Left cardiac atrium (tissue), 4 donors: ENCODE measurements around the gene VIT. TPM values are rescaled to one million over a fixed set of nuclear protein-coding genes. Genes with fewer than 3 reads are reported as not detected.

Experiments used
- ATAC-seq, 2 donors: fragments of 200-7000 bp; cut with Tn5 transposase; one replicate each; pipeline ENCODE4 v1.9.1; 2020; ENCODE audit warnings: mild to moderate bottlenecking in 2 of 2, moderate library complexity in 2 of 2
- DNase-seq: peaks from one replicate; pipeline ENCODE4 v3.0.0-alpha.2; 2020
- intact Hi-C, 2 donors: fragments of 100-400 bp; cut with DNase I; formaldehyde crosslinking; loops; one replicate each; pipeline versions ENCODE4 v1.14.1 to v1.15.1; 2022 to 2023
- total RNA-seq, 2 donors: library from RNA; stranded (reverse); fragmentation: NEBNext Ultra II Directional; extraction: Animal tissue kit (Norgen Biotek cat#: 25700); gene quantifications; one replicate each; pipeline ENCODE4 v1.2.1, GENCODE V29; 2021
- donor health status: DM: no; HTN: yes; CAD: no.
- donor health status: DM: no; HTN: yes; CAD: no; lungs with severe emphysema.
- donor health status: DM: yes; HTN: yes; CAD: no.
- donor health status: Dilated cardiomyopathy.

Gene VIT
- total RNA-seq, 2 donors from 2014 or later, result 12.4 to 23.7 TPM

DNA sequence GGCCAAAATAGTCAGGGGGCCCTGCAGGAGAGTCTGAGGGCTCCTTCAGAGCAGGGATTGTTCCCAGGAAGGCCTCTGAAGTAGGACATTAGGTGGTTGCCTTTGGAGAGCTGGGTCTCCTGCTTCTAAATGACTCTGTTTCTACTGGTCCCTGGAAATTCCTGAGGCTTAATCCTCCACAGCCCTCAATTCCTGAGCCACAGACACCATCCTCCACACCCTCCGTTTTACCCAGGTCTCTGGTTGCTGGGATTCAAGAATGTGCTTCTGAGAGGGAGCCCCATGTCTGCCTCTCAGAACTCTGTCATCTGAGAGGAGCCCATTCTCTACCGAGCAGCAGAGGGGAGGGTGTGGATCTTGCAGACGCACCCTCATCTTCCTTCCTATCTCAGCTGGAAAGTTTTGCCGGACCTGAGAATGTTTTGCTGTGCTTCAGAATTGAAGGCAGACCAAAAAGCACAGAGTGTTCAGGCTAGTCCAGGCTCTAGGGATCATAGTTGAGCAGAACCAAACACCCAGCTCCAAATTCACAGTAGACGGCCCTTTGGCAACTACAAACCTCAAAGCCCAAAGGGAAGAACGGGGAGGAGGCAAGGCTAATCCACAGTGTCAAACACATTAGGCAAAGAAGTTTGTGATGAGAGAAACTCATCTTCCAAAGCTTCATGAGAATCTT, 8.1 kb downstream of the VIT start:
- intact Hi-C loops, result no loop called here
- ATAC-seq, result peak; percentile 48 to 78
- DNase-seq, result no peak

DNA sequence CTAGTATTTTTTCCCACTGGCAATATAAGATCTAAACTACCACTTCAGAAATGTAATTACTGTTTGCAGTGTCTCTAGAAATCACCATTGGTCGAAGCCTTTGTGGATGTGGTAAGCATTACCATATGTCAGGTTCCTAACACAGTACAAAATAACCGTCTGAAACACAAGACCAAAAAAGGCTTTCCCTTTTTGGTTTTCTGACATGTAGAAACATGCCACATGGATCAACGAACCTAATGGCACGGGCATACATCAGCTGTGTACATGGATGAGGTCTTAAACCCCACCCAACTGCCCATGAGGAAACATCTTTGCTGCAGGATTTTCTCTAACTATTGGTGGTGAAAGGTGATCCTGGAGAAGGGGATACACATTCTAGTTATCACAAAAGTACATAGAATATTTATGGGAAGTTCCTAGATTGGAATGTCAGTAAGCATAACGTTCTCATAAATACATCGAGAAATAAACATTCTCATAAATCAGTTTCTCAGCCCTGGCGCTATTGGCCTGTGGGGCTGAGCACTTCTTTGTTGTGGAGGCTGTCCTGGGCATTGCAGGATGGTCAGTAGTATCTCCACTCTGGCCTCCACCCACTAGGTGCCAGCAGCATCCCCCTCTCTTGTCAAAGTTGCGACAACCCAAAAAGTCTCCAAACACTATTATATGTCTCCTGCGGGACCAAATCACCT, 9.0 kb downstream of the VIT start:
- DNase-seq, result no peak
- ATAC-seq, result no peak
- intact Hi-C loops, result no loop called here

DNA sequence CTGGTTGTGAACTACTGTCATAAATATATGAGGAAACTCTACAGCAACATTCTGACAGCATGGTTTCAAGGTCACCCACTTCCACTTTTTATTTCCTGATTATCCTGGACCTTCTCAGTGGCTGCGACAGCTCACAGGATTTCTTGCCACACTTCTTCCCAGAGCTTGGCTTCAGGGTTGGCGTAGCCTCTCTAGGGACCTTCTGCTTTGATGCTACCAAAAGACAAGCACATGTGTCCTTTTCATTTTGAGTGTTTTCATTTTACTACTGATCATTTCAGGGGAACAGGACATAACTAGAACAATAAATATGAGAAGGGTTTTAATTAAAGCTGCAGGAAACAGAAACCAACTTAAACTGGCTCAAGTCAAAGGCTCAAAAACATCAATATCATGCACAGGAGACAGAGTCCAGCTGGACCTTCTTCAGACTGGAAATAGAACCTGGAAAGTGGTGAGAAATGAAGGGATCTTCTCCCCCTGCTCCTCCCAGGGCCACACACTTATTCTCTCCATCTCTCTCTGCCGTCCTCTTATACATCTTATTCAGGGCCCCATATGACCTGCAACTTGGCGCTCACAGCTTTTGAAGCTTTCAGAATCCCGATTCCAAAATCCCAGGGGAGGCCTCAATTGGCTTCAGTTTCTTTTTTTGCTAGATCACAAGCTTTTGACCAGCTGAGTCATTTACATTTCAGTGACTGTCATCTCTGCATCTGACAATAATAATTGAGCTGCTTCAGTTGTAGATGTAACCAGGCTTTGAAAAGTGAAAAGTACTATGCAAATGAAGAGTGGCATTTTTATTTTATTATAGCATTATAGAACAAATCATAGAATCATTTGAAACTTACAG, 9.7 kb downstream of the VIT start:
- no peak for DNase-seq
- intact Hi-C loops, result no loop called here
- no peak for ATAC-seq

DNA sequence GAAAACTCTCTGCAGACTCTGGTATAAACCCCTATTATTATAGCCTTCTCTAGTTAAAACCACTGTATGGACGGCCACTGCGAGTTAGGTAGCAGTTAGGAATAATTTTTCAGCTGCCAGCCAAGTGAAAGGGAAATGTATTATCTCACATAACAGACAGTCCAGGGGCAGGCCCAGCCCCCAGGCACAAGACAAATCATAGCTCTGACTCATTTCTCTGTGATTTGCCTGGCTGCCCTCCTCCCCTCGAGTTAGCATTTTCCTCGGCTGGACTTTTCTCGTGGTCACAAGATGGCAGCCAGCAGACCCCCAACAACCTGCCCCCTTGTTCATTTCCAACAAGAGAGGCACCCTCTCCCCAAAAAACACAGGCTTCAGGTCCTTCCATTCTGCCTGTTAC, 10.5 kb downstream of the VIT start:
- intact Hi-C loops, result no loop called here
- DNase-seq (no peak), ATAC-seq (peak in 1 of 2 donors; percentile 55)

DNA sequence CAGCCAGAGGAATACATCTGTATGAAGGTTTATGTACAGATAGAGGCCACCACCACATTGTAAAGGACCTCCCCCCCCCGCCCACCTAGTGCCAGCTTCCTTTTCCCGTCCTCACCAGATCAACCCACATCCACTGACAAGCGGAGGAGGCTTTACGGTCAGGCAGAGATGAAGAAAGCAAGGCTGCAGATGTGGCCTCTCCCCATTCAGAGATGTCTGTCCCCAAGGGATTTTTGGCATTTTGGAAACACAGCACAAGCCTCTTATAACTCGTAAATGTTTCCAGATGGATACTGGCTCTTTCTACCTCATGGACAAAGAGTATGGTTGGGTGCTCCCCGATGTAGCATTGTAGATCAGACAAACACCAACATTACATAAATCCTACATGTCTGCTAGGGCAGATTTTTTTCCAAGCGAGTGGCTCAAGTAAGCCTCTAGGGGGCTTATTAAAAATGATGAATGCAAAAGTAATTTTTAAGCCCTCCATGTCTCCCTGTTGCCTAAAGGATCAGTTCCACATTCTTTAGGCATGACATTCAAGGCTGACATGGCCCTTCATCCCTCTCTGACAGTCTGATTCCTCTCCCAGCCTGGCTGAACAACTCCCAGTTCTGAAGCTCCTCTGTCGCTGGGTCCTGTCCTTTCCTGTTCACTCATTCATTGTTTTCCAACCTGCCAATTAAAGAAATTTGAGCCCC, 11.7 kb downstream of the VIT start:
- DNase-seq, result no peak
- intact Hi-C loops, result no loop called here

DNA sequence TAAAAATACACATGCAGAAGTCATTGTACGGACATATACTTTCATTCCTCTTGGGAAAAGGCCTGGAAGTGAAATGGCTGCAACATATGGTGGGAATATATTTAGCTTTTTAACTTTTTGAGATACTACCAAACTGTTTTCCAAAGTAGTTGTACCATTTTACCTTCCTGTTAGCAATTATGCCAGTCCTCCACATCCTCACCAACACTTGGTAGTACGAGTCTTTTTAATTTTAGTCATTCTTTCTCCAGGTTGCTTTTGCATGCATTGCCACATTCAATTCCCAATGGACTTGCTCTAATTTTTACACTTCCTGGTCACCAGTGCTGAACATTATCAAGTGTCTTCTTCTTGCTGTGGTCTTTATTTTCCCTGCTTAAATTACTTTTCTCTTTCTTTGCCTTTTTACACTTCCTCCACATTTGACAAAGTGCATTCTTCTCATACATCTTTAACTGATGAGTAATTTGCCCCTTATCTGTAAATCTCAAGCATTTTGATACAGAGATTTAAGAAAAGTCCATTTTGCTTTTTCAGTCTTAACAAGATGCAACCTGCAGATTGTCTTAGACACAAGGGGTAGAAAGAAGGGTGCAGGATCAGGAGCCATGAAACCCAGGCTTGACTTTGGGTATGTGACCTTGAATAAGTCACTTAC, 14.5 kb downstream of the VIT start:
- no peak for DNase-seq
- intact Hi-C loops, result no loop called here
- ATAC-seq, result no peak

More for the DNA sequence above, 11.7 kb downstream of the VIT start:
- ATAC-seq, result peak; percentile 35 to 57

DNA sequence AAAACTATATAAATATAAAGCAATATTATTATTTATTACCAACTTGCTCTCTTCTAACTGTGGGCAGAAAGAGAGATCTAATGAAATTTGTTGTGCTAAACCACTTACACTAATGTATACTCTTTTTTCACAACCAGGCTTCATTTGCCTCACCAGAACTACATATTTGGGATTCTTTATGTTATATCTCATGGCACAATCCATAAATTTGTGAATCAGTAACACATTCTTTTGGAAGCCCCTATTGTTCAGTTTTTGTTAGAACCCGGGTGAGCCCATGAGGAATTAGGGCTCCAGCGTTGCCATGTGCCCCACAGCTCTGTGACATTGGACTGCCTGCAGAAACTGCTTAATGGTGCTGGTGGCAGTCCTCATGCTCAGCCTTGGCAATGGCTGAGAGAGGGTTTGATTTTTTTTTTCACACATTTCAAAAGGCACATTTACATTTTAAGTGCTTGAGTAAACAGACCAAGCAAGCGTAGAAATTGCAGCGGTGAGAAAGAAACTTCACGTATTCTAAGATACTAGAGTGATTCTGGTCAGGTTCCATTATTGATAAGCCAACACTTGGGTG, 15.3 kb downstream of the VIT start:
- intact Hi-C loops, result no loop called here
- DNase-seq (no peak), ATAC-seq (no peak)

GRCh38 chr2:36713310-36713709, 16.8 kb downstream of the VIT start:
- intact Hi-C loops, result no loop called here
- no peak for ATAC-seq

GRCh38 chr2:36716111-36716510, 19.6 kb downstream of the VIT start:
- ATAC-seq, result no peak
- no peak for DNase-seq
- intact Hi-C loops, result no loop called here

More at GRCh38 chr2:36713310-36713709, 16.8 kb downstream of the VIT start:
- DNase-seq, result no peak

DNA sequence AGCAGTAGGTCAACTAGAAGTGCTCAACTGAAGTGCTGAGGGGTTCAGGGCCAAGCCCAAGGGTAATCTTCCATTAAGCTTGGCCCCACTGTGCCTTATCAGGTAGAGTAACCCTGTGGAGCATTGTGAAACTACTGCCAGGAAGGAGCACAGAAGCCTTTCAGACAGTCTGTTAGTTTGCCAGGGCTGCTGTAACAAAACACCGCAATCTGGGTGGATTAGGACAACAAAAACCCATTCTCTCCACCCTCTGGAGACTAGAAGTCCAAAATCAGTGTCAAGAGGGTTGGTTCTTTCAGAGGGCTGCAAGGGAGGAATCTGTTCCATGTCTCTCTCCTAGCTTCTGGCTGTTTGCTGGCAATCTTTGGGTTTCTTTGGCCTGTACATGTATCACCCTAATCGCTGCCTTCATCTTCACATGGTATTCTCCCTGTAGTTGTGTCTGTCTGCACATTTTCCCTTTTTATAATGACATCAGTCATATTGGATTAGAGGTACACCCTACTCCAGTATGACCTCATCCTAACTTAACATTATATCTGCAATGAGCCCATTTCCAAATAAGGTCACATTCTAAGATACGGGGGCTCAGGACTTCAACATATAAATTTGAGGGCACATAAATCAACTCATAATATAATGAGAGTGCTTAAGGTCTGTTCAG, 21.2 kb downstream of the VIT start:
- DNase-seq, result no peak
- ATAC-seq, result no peak
- intact Hi-C loops, result no loop called here

DNA sequence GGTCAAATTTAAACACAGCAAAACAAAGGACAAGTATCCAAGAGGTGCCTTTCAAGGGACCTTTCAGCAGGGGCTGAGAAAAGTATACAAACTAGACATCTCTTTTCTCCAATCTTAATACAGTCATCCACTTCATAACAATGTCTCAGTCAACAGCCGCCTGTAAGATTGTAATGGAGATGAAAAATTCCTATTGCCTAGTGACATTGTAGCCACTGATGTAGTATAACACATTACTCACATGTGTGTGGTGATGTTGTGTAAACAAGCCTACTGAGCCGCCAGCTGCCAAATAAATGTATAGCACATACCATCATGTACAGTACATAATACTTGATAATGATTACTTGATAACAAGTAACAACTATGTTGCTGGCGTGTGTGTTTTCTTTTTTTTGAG, 31.0 kb downstream of the VIT start:
- no peak for DNase-seq
- intact Hi-C loops, result no loop called here
- no peak for ATAC-seq

DNA sequence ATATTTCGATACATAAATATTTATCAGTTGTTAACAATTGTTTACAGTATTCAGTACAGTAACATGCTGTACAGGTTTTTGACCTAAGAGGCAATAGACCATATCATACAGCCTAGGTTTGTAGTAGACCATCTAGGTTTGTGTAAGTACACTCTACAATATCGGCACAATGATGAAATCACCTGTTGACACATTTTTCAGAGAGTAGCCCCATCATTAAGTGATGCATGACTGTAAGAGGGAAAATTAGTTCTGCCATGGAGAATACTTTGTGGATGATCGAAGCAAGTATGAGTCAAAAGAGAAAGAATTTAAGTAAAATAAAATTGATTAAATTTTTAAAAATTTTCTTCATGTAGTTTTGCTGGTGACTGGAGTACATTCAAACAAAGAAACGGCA, 32.6 kb downstream of the VIT start:
- intact Hi-C loops, result no loop called here
- no peak for DNase-seq
- no peak for ATAC-seq

GRCh38 chr2:36731941-36732672, 35.6 kb downstream of the VIT start:
- DNase-seq, result no peak
- no peak for ATAC-seq

GRCh38 chr2:36732673-36733036, 36.1 kb downstream of the VIT start:
- DNase-seq (no peak), ATAC-seq (no peak)
- intact Hi-C loops, result no loop called here

More at GRCh38 chr2:36731941-36732672, 35.6 kb downstream of the VIT start:
- intact Hi-C loops, result no loop called here

- ATAC-seq (peak in 1 of 2 donors; percentile 38), DNase-seq (no peak)
- intact Hi-C loops, result no loop called here
Measured at GRCh38 chr2:36733215-36733614, 36.7 kb downstream of the VIT start.

- intact Hi-C loops, result no loop called here
- peak in 1 of 2 donors; percentile 57 for ATAC-seq
- no peak for DNase-seq
Measured at GRCh38 chr2:36734304-36734703, 37.8 kb downstream of the VIT start.

DNA sequence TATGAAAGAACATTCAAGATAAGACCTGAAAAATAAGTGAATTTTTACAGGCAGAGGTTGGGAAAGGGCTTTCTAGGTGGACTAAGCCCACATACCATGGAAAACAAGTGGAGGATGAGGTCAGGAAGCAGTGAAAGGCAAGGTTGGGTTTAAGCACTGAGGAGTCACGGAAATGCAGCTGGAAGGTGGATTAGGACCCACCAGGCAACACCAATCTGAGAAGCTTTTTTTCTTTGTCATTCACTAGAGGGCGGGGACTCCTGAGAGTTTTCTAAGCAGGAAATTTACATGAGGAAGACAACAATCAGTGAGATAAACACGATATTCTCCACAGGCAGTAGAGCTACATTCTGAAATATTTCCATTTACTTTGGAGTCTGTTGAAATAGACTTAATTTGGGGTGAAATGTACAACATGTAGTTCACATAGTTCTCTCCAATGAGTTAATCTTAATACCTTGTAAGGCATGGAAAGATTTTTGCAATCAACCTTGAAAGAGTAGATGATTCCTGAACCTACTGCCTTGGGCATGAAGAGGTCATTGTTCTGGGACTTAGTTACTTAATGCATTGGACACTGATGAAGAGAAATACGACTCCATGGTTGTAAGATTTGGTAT, 40.7 kb downstream of the VIT start:
- DNase-seq (no peak), ATAC-seq (no peak)
- intact Hi-C loops, result no loop called here
